K562 treated with DMSO at 1 percent for 48 hours (cell line): ENCODE results near the gene ADCY7. TPM values are rescaled to one million over a fixed set of nuclear protein-coding genes. Genes with fewer than 3 reads are reported as not detected.

Source experiments
- total RNA-seq: library from RNA; unstranded; fragments of 300-600 nt; gene quantifications from 2 replicates; pipeline ENCODE4 v1.2.3, GENCODE V29; 2022; ENCODE audit warnings: low replicate concordance; ENCODE audit errors: extremely low read depth

The ADCY7 gene
- total RNA-seq, result not detected in 2 replicates

DNA sequence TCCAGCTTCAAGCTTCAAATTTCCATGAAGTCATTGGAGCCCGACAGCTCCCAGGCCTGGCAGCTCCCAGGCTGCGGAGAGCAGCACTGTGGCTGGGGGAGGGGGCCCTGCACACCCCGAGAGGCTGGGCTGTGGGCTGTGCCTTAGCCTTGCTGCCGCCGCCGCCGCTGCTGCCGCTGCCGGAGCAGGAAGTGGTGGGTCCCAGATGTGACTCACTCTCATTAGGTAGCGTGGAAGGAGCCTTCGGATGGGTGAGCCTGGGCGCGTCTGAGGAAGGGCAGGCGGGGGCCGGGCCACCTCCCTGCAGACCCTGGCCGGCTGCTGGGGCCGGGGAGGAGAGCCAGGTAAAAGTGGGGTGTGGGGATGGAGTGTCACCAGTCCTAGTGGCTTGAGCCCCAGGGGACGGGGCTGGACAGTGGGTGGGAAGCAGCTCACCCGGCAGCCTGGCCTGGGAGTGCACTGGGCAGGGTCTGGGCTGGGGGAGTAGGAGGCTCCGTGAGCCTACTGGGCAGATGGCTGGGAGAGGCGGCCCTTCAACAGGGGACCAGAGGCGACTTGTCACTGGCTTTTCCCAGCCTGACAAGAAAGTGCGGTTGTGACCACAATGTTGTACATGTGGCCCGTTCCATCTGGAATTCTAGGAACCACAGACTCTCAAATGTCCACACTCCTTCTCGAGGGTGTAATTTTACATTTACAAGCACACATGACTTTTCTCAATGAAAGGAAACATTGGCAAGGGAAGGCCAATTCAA is at the start of gene ADCY7:
Gene ADCY7 (plus strand): TSS at position 215 of the 755 bp plus-strand sequence. CDS start 21,629 bp downstream, outside the sequence.

Other genes starting within 250 kb of the ADCY7 start
- gene CNEP1R1, start 241.3 kb upstream of the ADCY7 start, total RNA-seq, result not detected in 2 replicates
- not detected in 2 replicates for gene HEATR3, start 200.6 kb upstream of the ADCY7 start, total RNA-seq
- not detected in 2 replicates for gene TENT4B, start 113.2 kb upstream of the ADCY7 start, total RNA-seq
- not detected in 2 replicates for gene BRD7, start 102.4 kb downstream of the ADCY7 start, total RNA-seq